ENCODE results near the gene SLC7A8.

GRCh38 chr14:23102801-23103200 is 80.7 kb downstream of the SLC7A8 start:
- TF ChIP-seq POLR2A (IDR thresholded peaks at IDR 0.05): no peak
- TF ChIP-seq, protein P1, sequence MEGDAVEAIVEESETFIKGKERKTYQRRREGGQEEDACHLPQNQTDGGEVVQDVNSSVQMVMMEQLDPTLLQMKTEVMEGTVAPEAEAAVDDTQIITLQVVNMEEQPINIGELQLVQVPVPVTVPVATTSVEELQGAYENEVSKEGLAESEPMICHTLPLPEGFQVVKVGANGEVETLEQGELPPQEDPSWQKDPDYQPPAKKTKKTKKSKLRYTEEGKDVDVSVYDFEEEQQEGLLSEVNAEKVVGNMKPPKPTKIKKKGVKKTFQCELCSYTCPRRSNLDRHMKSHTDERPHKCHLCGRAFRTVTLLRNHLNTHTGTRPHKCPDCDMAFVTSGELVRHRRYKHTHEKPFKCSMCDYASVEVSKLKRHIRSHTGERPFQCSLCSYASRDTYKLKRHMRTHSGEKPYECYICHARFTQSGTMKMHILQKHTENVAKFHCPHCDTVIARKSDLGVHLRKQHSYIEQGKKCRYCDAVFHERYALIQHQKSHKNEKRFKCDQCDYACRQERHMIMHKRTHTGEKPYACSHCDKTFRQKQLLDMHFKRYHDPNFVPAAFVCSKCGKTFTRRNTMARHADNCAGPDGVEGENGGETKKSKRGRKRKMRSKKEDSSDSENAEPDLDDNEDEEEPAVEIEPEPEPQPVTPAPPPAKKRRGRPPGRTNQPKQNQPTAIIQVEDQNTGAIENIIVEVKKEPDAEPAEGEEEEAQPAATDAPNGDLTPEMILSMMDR (IDR thresholded peaks at IDR 0.05): no peak
- no peak for TF ChIP-seq POLR2AphosphoS5 (IDR thresholded peaks at IDR 0.05)
